GM13977 (cell line): ENCODE results near the gene THSD7A.
"Not testable (repeated sequence)": the region's sequence is repeated elsewhere in the genome, so short reads cannot be mapped to it uniquely, and the experiment has no call there.

Experiments used
- DNase-seq: peaks from one replicate; pipeline ENCODE4 v3.0.0; 2012; ENCODE audit warnings: low spot score
- CTCF ChIP-seq: IDR thresholded peaks from 2 replicates; pipeline ENCODE4 v1.5.1; 2012; ENCODE audit warnings: mild to moderate bottlenecking, control low read depth; ENCODE audit not compliant: insufficient read depth; ENCODE audit errors: extremely low read depth, missing control alignments
- in situ Hi-C: fragments of 300-500 bp; cut with MboI; formaldehyde crosslinking; loops from one replicate; pipeline ENCODE4 v1.12.0; 2022; ENCODE audit warnings: low sequenced_read_pairs, low pct_unique_long_range_greater_than_20kb, mixed read lengths, inconsistent platforms; ENCODE audit not compliant: unreplicated experiment

THSD7A gene

DNA sequence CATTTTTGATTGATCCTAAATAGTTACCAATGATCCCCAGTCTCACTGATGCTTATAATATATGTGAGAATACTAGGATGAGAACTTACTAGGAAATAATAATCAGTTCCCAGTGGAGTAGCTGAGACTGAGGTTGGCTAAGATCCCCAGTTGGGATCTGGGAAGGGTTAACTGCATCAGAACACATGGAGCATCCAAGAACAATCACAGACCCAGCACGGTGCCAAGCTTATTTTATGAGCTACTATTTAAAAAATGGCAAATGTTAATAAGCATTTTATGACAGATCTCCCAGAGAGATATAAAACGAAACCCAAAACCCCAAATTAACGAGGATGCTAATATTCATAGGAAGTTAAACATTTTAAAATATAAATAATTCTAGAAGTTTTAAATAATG, 379.5 kb downstream of the THSD7A start:
- DNase-seq, result no peak
- in situ Hi-C loops, result no loop called here
- TF ChIP-seq CTCF, result no peak

GRCh38 chr7:11450281-11450680, 381.7 kb downstream of the THSD7A start:
- DNase-seq, result no peak
- TF ChIP-seq CTCF, result no peak
- in situ Hi-C loops, result no loop called here

DNA sequence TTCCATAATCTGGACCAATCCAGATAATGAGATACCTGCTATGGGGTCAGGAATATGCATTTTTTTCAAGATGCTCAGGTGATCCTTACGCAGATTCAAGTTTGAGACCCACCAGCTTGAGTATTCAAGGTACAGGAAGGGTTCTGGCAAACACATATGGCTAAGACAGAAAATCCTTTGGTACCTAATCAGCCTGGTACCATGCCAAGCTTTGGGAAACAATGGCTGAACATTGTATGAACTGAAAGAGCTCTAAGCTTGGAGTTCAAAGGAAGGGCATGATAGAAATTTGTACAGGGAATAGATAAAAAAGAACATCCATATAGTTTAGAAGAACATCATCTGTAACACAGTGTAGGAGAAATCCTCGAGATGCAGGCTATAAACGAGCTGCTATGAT, 382.7 kb downstream of the THSD7A start:
- TF ChIP-seq CTCF, result no peak
- in situ Hi-C loops, result loop anchor here (25.0 kb wide), 1 partner anchor 88 kb away; no protein-coding TSS in a partner anchor

GRCh38 chr7:11448323-11448722, 383.7 kb downstream of the THSD7A start:
- no peak for DNase-seq
- TF ChIP-seq CTCF, result no peak
- in situ Hi-C loops, result loop anchor here (25.0 kb wide), 1 partner anchor 89 kb away; no protein-coding TSS in a partner anchor

More for the DNA sequence above, 382.7 kb downstream of the THSD7A start:
- DNase-seq, result no peak

GRCh38 chr7:11447106-11447505, 384.9 kb downstream of the THSD7A start:
- no peak for DNase-seq
- no peak for TF ChIP-seq CTCF
- in situ Hi-C loops, result loop anchor here (25.0 kb wide), 1 partner anchor 90 kb away; no protein-coding TSS in a partner anchor

- in situ Hi-C loops, result loop anchor here (25.0 kb wide), 1 partner anchor 93 kb away; no protein-coding TSS in a partner anchor
- not testable (repeated sequence) for DNase-seq
These were observed 388.1 kb downstream of the THSD7A start for GRCh38 chr7:11443934-11444333.

DNA sequence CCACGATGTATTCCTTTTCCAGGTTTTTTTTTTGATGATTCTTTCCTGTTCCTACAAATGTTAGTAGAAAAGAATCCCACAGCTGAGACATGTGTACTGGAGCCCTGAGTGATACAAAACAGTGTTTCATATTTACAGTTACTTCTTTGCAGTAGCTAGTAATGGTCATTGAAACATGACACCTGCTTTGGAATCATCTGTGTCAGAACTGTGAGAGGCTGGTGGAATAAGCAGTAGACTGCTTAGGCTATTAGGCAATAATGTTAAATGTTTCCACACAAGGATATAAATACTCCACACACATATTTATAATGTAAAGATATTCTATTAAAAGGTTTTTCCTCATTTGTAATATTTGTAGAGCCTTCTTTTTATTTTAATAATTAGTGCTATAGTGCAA, 394.0 kb downstream of the THSD7A start:
- DNase-seq, result no peak
- in situ Hi-C loops, result loop anchor here (25.0 kb wide), 1 partner anchor 99 kb away; no protein-coding TSS in a partner anchor
- no peak for TF ChIP-seq CTCF
